DOHH2 (cell line): ENCODE results near the gene PEX26.
"Not testable (repeated sequence)": the region's sequence is repeated elsewhere in the genome, so short reads cannot be mapped to it uniquely, and the experiment has no call there.

Experiments used
- H3F3A ChIP-seq: fragments of 200-600 bp; sonication (generic), shearing (Covaris generic); 2 replicates; pipeline ENCODE4 v1.6.0; 2016; ENCODE audit warnings: antibody characterized with exemption, mild to moderate bottlenecking; ENCODE audit not compliant: control insufficient read depth, insufficient read depth
- H3K27ac ChIP-seq: fragments of 200-600 bp; sonication (generic); 2 replicates; pipeline ENCODE4 v1.5.1; 2014; ENCODE audit warnings: low read depth, mild to moderate bottlenecking, low read length, moderate library complexity
- H3K27me3 ChIP-seq: fragments of 200-600 bp; sonication (generic); 2 replicates; pipeline ENCODE4 v1.6.1; 2014; ENCODE audit warnings: mild to moderate bottlenecking, low read length, mixed read lengths; ENCODE audit not compliant: control insufficient read depth
- H3K36me3 ChIP-seq: fragments of 200-600 bp; sonication (generic); 2 replicates; pipeline ENCODE4 v1.6.1; 2014; ENCODE audit warnings: mild to moderate bottlenecking, low read length, moderate library complexity, mixed read lengths; ENCODE audit not compliant: control insufficient read depth
- H3K4me1 ChIP-seq: fragments of 200-600 bp; sonication (generic); 2 replicates; pipeline ENCODE4 v1.6.1; 2014; ENCODE audit warnings: mild to moderate bottlenecking, low read length, mixed read lengths; ENCODE audit not compliant: control insufficient read depth
- H3K4me2 ChIP-seq: fragments of 200-600 bp; sonication (generic); 2 replicates; pipeline ENCODE4 v1.6.0; 2014; ENCODE audit warnings: mild to moderate bottlenecking, low read length, moderate library complexity
- H3K4me3 ChIP-seq: fragments of 200-600 bp; sonication (generic); 2 replicates; pipeline ENCODE4 v1.5.1; 2014; ENCODE audit warnings: mild to moderate bottlenecking, low read length, mixed read lengths
- H3K79me2 ChIP-seq: fragments of 200-600 bp; sonication (generic); 2 replicates; pipeline ENCODE4 v1.6.1; 2014; ENCODE audit warnings: mild to moderate bottlenecking, low read length, mixed read lengths; ENCODE audit not compliant: control insufficient read depth
- H3K9me2 ChIP-seq: fragments of 200-600 bp; sonication (generic); replicated peaks from 2 replicates; pipeline ENCODE4 v1.6.1; 2014; ENCODE audit warnings: mild to moderate bottlenecking, low read length, mixed read lengths; ENCODE audit not compliant: control insufficient read depth
- H3K9me3 ChIP-seq: fragments of 200-600 bp; sonication (generic); 2 replicates; pipeline ENCODE4 v1.6.1; 2014; ENCODE audit warnings: antibody characterized with exemption, low read length, mixed read lengths; ENCODE audit not compliant: control insufficient read depth, insufficient read depth
- H4K20me1 ChIP-seq: fragments of 200-600 bp; sonication (generic); 2 replicates; pipeline ENCODE4 v1.6.0; 2014; ENCODE audit warnings: low read depth, mild to moderate bottlenecking, antibody characterized with exemption, low read length, moderate library complexity; ENCODE audit not compliant: control insufficient read depth, insufficient read depth
- EZH2phosphoT487 ChIP-seq: fragments of 200-600 bp; sonication (generic); IDR thresholded peaks from 2 replicates; pipeline ENCODE4 v1.6.1; 2017; ENCODE audit warnings: borderline replicate concordance, mild to moderate bottlenecking, antibody characterized with exemption, low read length, moderate library complexity, mixed read lengths
- TF ChIP-seq, protein P1 (sequence below): fragments of 200-600 bp; sonication (generic); IDR thresholded peaks from one replicate; pipeline ENCODE4 v1.5.1; 2014; ENCODE audit warnings: antibody characterized with exemption, mild to moderate bottlenecking, low read depth, low read length; ENCODE audit not compliant: poor library complexity, severe bottlenecking

The PEX26 gene

DNA sequence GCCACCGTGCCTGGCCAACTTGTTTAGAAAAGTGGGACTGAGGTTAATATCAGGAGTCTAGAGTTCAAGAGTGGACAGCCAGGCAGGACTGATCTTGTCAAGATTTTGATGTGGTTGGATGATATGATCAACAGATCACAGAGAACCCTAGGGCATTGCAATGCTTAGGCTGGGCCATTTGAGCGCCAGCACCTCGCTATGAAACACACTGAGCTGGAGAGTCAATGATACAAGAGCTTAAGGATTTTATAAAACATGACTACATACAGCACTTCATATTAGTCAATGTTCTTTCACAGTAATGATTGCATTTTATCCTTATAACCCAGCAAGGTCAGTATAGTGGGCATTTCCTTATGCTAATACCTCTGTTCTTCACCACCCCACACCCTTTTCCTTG lies 15.4 kb upstream of the PEX26 start:
- H3K4me3 ChIP-seq, result no peak overlapping the region
- no peak overlapping the region for H3K27ac ChIP-seq
- peaks cover 36% of the 10 kb centered on the region for H3K4me1 ChIP-seq

DNA sequence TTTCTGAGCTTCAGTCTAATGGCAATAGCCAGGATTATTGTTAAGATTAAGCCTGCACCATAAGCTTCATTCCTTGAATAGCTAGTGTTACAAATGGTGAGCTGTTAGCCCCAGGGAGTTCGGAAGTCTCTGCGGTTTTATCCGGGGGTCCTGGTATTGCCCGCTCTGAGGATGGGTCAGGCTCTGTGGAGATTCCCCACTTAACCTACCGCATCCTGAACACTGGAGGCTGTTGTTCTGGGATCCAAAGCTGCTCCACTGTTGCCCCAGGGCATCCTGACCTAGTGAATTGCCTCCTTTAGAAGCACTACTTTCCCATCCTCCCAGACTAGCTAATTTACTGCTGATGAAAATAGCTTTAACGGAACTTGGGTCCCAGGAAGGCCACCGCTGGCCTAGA lies 14.5 kb upstream of the PEX26 start:
- H3K27ac ChIP-seq, result no peak overlapping the region
- no peaks in the 10 kb centered on the region for H4K20me1 ChIP-seq
- TF ChIP-seq, protein P1, sequence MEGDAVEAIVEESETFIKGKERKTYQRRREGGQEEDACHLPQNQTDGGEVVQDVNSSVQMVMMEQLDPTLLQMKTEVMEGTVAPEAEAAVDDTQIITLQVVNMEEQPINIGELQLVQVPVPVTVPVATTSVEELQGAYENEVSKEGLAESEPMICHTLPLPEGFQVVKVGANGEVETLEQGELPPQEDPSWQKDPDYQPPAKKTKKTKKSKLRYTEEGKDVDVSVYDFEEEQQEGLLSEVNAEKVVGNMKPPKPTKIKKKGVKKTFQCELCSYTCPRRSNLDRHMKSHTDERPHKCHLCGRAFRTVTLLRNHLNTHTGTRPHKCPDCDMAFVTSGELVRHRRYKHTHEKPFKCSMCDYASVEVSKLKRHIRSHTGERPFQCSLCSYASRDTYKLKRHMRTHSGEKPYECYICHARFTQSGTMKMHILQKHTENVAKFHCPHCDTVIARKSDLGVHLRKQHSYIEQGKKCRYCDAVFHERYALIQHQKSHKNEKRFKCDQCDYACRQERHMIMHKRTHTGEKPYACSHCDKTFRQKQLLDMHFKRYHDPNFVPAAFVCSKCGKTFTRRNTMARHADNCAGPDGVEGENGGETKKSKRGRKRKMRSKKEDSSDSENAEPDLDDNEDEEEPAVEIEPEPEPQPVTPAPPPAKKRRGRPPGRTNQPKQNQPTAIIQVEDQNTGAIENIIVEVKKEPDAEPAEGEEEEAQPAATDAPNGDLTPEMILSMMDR, result no peak
- TF ChIP-seq EZH2phosphoT487, result no peak
- H3K27me3 ChIP-seq, result no peaks in the 10 kb centered on the region
- H3K4me3 ChIP-seq, result no peak overlapping the region
- peaks cover 7% of the 10 kb centered on the region; the same call in 1 of the 2 replicates for H3K36me3 ChIP-seq
- no peaks in the 10 kb centered on the region for H3K9me3 ChIP-seq
- H3F3A ChIP-seq, result peaks cover 10% of the 10 kb centered on the region; the same call in 1 of the 2 replicates
- peaks cover 40% of the 10 kb centered on the region for H3K4me1 ChIP-seq
- H3K79me2 ChIP-seq, result no peaks in the 10 kb centered on the region
- no peak overlapping the region for H3K4me2 ChIP-seq
- no peaks in the 10 kb centered on the region for H3K9me2 ChIP-seq

More for the DNA sequence above, 15.4 kb upstream of the PEX26 start:
- Histone ChIP-seq H3K4me2 (no peak overlapping the region), H3K9me2 (no peaks in the 10 kb centered on the region), H3K9me3 (no peaks in the 10 kb centered on the region), H4K20me1 (no peaks in the 10 kb centered on the region), H3K36me3 (peaks cover 7% of the 10 kb centered on the region; the same call in 1 of the 2 replicates), H3K27me3 (no peaks in the 10 kb centered on the region), H3F3A (peaks cover 9% of the 10 kb centered on the region; the same call in 1 of the 2 replicates), H3K79me2 (no peaks in the 10 kb centered on the region)
- TF ChIP-seq, protein P1, result no peak
- no peak for TF ChIP-seq EZH2phosphoT487

DNA sequence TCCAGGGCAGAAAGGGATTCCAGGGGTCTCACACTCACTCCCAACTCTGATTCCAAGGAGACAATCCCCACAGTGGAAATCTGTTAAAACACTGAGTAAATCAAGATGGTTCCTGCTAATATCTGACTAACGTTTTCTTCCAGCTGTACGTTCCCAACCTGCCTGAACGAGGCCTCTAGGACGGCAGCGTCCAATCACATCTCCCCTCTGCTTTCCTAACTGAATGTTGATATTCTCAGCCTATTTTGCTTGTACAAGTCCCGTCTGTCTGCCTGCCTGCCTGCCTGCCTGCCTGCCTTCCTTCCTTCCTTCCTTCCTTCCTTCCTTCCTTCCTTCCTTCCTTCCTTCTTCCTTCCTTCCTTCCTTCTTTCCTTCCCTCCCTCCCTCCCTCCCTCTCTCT lies 14.1 kb upstream of the PEX26 start:
- H4K20me1 ChIP-seq, H3K79me2 ChIP-seq, H3K27ac ChIP-seq, H3K4me2 ChIP-seq, H3K4me3 ChIP-seq, H3K9me2 ChIP-seq, H3K36me3 ChIP-seq, H3K9me3 ChIP-seq, H3K27me3 ChIP-seq: not testable (repeated sequence)
- H3K4me1 ChIP-seq, result peaks cover 44% of the 10 kb centered on the region
- H3F3A ChIP-seq, result peaks cover 10% of the 10 kb centered on the region; the same call in 1 of the 2 replicates

DNA sequence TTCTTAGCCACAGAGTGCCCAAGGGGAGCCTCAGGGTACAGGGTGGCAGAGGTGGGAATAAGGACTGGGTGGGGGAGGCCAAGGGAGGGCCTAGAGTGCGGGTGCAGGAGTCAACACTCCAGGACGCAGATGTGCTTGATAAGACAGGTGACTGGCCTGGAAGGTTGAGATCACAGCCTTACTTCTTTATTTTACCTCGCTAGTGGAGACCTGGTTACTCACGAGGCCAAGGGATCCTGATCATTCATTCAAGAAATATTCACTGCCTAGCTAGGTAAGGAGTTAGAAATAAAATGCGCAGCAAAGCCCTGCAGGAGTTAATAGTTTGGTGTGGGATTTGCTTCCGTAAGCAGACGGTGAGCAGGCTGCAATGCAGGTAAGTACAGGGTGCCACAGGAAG lies 13.2 kb upstream of the PEX26 start:
- no peaks in the 10 kb centered on the region for H3K9me3 ChIP-seq
- peaks cover 7% of the 10 kb centered on the region; the same call in 1 of the 2 replicates for H3K36me3 ChIP-seq
- no peak overlapping the region for H3K27ac ChIP-seq
- H3K27me3 ChIP-seq, result no peaks in the 10 kb centered on the region
- H3F3A ChIP-seq, result peaks cover 18% of the 10 kb centered on the region
- H3K9me2 ChIP-seq, result no peaks in the 10 kb centered on the region
- no peak for TF ChIP-seq EZH2phosphoT487
- TF ChIP-seq, protein P1, result no peak
- H4K20me1 ChIP-seq, result no peaks in the 10 kb centered on the region
- no peak overlapping the region for H3K4me2 ChIP-seq
- no peak overlapping the region for H3K4me3 ChIP-seq
- no peaks in the 10 kb centered on the region for H3K79me2 ChIP-seq
- H3K4me1 ChIP-seq, result peaks cover 53% of the 10 kb centered on the region
